ENCODE measurements around the gene TNFRSF12A.
A peak's percentile ranks its signal among the peaks of the same experiment; 100 is the strongest.

The TNFRSF12A gene

DNA sequence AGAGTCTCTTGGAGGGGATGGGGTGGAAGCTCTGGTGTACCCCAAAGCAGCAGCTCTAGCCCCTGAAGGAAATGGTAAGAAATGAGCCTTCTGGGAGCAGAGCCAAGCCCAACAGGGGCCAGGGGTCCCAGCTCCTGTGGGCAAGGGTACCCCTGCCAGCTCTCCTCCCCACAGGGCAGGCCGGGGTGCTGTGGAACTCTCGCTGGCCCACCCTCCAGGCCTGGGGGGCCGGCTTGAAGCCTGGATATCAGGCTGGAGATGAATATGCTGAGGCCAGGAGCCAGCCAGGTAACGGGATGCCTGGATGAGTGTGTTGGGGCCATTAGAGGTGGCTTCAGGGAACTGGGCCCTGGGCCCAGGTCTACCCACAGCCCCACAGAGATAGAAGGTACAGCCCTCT, 19.6 kb upstream of the TNFRSF12A start:
- Mint-ChIP-seq H3K4me1 (peaks cover 6% of the 10 kb centered on the region), H3K4me3 (no peak overlapping the region), H3K27me3 (peaks cover 22% of the 10 kb centered on the region), H3K27ac (no peak overlapping the region), H3K9me3 (no peaks in the 10 kb centered on the region)
- ATAC-seq: no peak
- no peak for DNase-seq

DNA sequence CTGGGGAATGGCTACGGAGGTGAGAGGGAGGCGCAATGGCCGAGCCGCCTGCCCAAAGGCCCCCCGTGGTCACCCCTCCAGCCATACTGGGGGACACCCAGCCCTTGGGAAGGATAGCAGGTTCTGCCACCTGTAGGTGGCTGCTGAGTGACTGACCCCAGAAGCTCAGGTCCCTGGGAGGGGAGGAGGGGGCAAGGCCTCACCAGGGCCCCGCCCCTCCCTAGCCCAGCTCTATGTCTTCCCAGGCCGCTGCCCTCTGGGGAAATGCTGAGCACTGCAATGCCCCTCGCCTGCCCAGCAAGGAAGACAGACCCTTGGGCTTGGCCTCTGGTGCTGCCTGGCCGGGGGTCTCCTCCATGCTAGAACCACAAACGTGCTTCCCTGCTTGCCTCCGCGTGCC, 18.9 kb upstream of the TNFRSF12A start:
- Mint-ChIP-seq H3K27me3 (peaks cover 29% of the 10 kb centered on the region), H3K27ac (no peak overlapping the region), H3K4me1 (peaks cover 6% of the 10 kb centered on the region), H3K4me3 (no peak overlapping the region), H3K9me3 (no peaks in the 10 kb centered on the region)
- ATAC-seq: no peak
- no peak for DNase-seq

DNA sequence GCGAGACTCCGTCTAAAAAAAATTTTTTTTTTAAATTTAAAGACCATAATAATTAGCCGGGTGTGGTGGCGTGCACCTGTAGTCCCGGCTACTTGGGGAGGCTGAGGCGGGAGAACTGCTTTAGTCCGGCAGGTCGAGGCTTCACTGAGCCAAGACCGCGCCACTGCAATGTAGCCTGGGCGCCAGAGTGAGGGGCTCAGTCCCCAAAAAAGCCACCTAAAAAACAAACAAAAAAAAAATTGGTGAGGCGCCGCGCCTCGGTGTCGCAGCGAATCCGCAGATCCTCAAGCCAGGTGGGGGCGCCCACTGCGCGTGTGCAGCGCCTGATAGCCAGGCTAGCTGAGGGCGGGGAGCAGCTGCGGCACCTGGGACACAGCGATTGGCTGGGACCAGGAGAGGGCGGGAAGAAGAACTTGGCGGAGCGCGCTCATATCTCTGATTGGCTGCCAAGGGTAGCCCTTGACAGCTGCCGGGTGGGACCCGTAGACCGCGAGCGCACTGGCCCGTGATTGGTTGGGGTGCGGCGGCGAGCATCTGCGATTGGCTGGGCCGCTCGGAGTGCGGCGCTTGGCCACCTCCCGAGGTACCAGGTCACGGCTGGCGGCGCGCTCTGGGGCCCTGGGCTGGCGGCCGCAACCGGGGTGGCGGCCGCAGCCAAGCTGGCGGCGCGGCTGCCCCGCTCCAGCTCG, 16.4 kb upstream of the TNFRSF12A start:
- H3K27me3 Mint-ChIP-seq: peaks cover 53% of the 10 kb centered on the region
- ATAC-seq (peak; percentile 99), DNase-seq (peak; percentile 96 to 99)
- H3K4me3 Mint-ChIP-seq: peak overlapping the region; percentile 65 to 71
- peaks cover 25% of the 10 kb centered on the region for H3K4me1 Mint-ChIP-seq
- H3K27ac Mint-ChIP-seq: peak overlapping the region in 1 of 2 donors; percentile 76
- H3K9me3 Mint-ChIP-seq: no peaks in the 10 kb centered on the region

DNA sequence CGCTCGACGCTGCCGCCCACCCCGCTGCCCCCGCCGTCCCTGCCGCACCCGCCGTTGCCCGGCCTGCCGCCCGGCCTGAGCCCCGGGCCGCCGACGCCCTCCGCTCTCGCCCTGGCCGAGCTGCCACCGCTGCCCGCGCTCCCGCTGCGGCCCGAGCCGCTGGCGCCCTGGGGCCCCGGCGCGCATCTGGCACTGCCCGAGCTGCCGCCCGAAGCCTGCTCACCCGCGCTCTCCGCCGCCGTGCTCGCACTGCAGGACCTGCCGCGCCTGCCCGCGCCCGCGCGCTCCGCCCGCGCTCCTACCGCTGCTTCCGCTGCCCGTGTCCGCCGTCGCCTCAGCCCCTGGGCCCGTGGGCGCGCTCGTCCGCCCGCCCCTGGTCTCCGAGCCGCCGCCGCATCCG, 15.8 kb upstream of the TNFRSF12A start:
- ATAC-seq: peak; percentile 34
- DNase-seq: no peak
- Mint-ChIP-seq H3K27ac (no peak overlapping the region), H3K4me1 (peaks cover 28% of the 10 kb centered on the region), H3K4me3 (peak overlapping the region in 1 of 2 donors; percentile 71), H3K9me3 (no peaks in the 10 kb centered on the region), H3K27me3 (peaks cover 53% of the 10 kb centered on the region)

DNA sequence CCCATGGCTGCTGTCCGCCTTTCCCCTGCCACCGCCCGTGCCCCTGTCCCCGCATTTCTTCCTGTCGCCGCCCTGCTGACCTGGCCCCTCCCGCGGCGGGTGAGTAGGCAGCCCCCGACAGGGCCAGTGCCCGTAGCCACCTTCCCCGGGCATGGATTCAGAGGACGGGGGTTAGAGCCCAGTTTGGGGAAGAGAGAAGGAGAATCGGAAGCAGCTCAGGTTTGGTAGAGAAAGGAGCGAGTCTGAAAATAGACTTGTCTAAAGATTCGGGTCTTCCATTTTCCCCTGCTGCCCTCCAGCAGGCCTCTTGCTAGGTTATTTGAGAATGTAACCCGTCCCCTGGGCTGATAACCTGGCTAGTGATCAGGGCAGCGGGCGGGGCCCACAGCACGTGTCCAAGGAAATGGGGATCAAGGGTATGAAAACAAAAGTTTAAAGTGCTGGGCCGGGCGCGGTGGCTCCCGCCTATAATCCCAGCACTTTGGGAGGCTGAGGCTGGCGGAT, 15.3 kb upstream of the TNFRSF12A start:
- H3K4me3 Mint-ChIP-seq: peak overlapping the region; percentile 71 to 79
- H3K27me3 Mint-ChIP-seq: peaks cover 48% of the 10 kb centered on the region
- DNase-seq (no peak), ATAC-seq (no peak)
- H3K27ac Mint-ChIP-seq: no peak overlapping the region
- H3K9me3 Mint-ChIP-seq: no peaks in the 10 kb centered on the region
- H3K4me1 Mint-ChIP-seq: peaks cover 28% of the 10 kb centered on the region

DNA sequence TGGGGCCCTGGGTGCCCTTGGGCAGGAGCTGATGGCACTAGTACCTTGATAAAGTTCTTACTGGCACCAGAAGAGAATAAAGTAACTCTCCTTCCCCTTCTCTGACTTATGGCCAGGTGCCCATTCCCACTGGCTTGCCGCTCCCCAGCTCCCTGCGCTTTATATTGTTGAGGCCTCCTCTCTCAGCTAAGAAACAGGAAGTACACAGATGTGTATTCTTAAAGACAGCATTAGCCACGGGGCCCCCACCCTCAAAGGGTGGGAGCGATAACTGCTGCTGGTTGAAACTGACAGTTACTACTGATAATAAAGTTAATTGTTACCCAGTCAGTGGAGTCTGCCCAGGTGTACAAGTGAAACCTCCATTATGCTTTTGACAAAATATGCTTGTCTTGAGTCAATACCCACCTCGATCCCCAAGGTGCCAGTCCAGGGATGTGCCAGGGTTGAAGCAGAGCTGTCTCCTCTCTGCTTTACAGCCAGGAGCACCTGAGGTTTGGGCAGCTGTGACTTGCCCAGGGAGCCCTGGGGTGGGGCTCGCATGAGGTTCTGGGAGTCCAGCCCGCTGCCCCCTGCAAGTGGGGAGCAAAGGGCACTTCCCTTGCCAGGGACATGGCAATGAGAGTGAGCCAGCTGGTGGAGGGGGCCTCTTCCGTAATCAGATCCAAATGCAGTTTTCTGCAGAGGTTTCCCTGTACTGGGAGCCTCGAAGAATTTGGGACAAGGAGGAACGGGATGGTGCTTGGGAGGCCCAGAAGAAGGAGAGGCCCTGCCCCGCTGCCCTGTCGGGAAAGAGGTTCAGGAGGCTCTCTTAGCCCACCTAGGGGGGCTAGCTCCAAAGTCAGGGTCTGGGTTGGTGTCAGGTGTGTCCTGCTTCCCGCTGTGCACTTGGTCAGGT, 12.9 kb upstream of the TNFRSF12A start:
- H3K27me3 Mint-ChIP-seq: peaks cover 53% of the 10 kb centered on the region
- ATAC-seq: no peak
- peaks cover 30% of the 10 kb centered on the region for H3K4me1 Mint-ChIP-seq
- no peaks in the 10 kb centered on the region for H3K9me3 Mint-ChIP-seq
- DNase-seq: no peak
- peak overlapping the region in 1 of 2 donors; percentile 72 for H3K4me3 Mint-ChIP-seq
- no peak overlapping the region for H3K27ac Mint-ChIP-seq

DNA sequence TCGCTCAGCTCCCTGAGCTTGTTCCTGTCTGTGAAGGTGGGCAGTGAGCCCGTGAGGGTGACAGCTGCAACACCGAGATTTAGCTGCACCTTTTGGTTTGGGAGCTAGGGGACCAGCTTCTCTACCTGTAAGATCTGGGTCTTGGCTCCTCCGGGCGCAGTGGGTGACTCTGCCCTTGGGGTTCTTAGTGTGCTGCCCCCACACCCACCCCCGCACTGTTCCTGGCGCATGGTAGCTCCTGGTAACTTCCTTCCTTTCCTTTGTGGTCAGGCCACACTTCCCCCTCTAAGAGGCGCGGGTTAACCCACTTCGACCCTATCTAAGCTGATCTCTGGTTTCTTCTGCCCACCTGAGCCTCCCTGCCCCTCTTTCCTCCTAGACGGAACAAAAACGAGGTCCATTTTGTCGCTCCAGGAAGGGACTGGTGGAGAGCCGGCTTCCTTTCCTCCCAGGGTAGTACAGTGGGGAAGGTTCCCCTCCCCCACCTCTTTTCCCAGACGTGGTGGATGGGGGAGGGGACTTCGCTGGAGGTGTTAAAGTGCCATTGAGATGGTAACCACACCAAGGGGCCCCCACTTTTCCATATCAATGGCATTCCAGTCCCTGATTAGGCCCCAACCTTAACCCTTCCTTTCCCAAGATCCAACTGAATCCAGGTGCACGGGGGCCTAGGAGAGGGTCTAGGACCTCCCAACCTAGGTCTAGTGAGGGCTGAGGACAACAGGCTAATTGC, 12.0 kb upstream of the TNFRSF12A start:
- peaks cover 32% of the 10 kb centered on the region for H3K4me1 Mint-ChIP-seq
- ATAC-seq: no peak
- H3K9me3 Mint-ChIP-seq: no peaks in the 10 kb centered on the region
- H3K4me3 Mint-ChIP-seq: peak overlapping the region; percentile 56 to 72
- H3K27me3 Mint-ChIP-seq: peaks cover 61% of the 10 kb centered on the region
- peak overlapping the region; percentile 47 to 67 for H3K27ac Mint-ChIP-seq
- DNase-seq: no peak

DNA sequence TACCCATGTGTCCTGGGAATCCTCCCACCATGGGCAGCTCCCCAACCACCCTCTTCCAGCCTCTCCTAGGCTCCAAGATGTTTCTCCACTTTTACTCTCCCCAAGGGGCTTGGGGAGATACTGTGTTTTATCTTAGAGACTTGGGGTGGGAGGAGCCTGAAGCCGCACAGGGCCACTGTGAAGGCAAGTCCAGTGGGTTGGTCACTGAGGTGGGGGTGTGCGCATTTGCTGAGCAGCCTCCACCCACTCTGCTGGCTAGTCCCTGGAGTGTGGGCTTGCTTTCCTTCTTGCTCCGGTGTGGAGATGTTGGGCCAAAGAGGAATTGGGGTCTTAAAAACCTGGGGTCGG, 11.5 kb upstream of the TNFRSF12A start:
- peak overlapping the region in 1 of 2 donors; percentile 67 for H3K27ac Mint-ChIP-seq
- H3K4me1 Mint-ChIP-seq: peaks cover 32% of the 10 kb centered on the region
- H3K4me3 Mint-ChIP-seq: peak overlapping the region in 1 of 2 donors; percentile 72

DNA sequence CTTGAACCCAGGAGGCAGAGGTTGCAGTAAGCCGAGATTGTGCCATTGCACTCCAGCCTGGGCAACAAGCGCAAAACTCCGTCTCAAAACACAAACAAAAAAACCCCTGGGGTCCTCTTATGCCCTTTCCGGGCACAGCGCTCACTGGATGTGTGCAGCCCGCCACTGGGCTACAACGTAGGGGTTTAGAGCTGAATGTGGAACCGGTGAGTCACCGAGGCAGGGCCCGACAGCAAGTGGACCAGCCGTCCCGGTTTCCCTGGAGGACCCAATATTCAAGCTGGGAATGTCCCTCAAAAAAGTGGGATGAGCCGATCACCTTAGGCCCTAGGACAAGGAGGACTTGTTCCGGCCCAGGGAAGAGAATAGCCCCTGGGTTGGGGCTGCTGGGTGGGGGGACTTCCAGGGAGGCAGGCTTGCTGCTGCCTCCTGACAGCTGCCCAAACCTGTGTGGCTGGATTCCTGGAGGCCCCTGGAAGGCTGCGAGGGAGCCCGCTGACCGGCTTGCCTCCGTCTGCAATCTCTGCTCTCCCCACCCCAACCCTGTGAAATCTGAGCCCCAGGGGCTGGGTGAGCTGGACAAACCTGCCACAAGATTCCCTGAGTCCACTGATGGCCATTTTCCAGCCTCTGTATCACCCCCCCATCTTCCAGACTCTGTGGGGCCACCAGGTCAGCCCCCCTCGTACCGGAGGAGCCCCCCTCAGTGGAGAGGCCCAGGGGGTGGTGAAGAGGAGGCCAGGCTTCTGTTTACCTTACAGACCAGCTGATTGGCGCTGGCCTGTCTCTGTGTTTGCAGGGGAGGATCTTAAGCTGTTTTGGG, 10.4 kb upstream of the TNFRSF12A start:
- ATAC-seq (no peak), DNase-seq (no peak)
- Mint-ChIP-seq H3K4me3 (no peak overlapping the region), H3K4me1 (peaks cover 29% of the 10 kb centered on the region), H3K27me3 (peaks cover 74% of the 10 kb centered on the region), H3K27ac (no peak overlapping the region), H3K9me3 (no peaks in the 10 kb centered on the region)

More for the DNA sequence above, 11.5 kb upstream of the TNFRSF12A start:
- DNase-seq (no peak), ATAC-seq (no peak)
- Mint-ChIP-seq H3K27me3 (peaks cover 66% of the 10 kb centered on the region), H3K9me3 (no peaks in the 10 kb centered on the region)

DNA sequence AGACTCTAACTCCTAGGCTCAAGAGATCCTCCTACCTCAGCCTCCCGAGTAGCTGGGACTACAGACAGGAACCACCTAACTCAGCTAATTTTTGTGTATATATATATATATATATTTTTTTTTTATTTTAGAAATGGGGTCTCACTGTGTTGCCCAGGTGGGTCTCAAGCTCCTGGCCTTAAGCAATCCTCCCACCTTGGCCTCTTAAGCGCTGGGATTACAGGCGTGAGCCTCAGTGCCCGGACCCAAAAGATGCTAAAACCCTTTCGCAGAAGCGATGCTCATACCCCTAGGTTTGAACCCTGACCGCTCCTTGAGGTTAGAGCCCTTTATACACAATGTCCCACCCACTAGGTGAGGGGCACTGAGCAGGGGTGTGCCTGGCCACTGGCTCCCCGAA, 9.7 kb upstream of the TNFRSF12A start:
- H3K9me3 Mint-ChIP-seq: no peaks in the 10 kb centered on the region
- H3K4me3 Mint-ChIP-seq: no peak overlapping the region
- no peak for ATAC-seq
- DNase-seq: no peak
- H3K27ac Mint-ChIP-seq: no peak overlapping the region
- peaks cover 69% of the 10 kb centered on the region for H3K27me3 Mint-ChIP-seq
- H3K4me1 Mint-ChIP-seq: peaks cover 26% of the 10 kb centered on the region

DNA sequence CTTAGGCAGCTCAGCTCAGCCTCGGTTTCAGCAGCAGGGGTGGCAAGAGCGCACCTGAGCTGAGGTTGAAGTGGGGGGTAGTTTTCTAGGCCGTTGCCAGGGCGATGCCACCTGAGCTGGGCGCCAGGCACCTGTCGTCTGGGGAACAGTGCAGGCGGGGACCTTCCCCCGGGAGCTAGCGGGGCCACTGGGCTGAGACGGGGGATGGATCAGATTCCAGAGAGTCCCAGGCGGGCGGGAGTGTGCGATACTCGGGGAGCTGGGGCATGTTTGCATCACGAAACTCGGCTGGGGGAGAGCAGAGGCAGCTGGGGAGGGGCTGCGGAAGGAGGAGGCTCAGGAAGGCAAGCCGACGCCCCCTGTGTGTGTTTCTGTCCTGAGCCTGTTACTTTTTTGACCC, 7.9 kb upstream of the TNFRSF12A start:
- H3K4me3 Mint-ChIP-seq: peak overlapping the region in 1 of 2 donors; percentile 41
- peak; percentile 3 for ATAC-seq
- no peaks in the 10 kb centered on the region for H3K9me3 Mint-ChIP-seq
- no peak for DNase-seq
- H3K27ac Mint-ChIP-seq: no peak overlapping the region
- peaks cover 59% of the 10 kb centered on the region for H3K27me3 Mint-ChIP-seq
- peaks cover 22% of the 10 kb centered on the region for H3K4me1 Mint-ChIP-seq

DNA sequence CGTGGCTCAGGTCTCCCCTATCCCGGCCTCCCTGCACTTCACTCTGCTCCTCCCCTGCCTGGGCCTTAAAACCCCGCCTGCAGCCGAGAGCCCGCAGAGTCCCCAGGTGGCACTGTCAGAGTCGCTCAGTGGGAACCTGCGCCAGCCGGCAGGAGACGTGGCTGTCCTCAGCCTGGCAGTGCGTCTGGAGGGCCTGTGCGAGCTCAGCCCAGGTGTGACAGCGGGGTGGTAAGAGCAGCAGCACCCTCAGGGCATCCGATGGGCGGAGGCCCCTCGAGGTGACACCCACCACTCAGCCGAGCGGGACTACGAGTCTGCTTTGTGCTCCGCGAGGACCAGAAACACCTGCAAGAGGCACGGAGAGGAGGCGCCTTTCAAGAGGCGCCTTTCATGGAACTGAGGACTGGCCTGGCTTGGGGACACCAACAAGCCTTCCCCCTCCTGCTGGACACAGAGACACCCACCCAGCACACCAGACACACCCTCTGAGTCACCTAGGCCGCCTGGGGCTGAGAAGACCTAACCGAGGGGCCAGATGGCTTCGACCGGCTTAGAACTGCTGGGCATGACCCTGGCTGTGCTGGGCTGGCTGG, 7.2 kb upstream of the TNFRSF12A start, which contains the start of gene CLDN9:
TSS of gene CLDN9 (plus strand) at position 96 of the 593 bp plus-strand sequence. CDS start at position 536, 440 bp downstream.
- no peaks in the 10 kb centered on the region for H3K9me3 Mint-ChIP-seq

DNA sequence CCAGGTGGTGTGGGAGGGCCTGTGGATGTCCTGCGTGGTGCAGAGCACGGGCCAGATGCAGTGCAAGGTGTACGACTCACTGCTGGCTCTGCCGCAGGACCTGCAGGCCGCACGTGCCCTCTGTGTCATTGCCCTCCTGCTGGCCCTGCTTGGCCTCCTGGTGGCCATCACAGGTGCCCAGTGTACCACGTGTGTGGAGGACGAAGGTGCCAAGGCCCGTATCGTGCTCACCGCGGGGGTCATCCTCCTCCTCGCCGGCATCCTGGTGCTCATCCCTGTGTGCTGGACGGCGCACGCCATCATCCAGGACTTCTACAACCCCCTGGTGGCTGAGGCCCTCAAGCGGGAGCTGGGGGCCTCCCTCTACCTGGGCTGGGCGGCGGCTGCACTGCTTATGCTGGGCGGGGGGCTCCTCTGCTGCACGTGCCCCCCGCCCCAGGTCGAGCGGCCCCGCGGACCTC, 6.6 kb upstream of the TNFRSF12A start:
- Mint-ChIP-seq H3K27ac (no peak overlapping the region), H3K4me1 (peaks cover 17% of the 10 kb centered on the region), H3K27me3 (peaks cover 59% of the 10 kb centered on the region), H3K9me3 (no peaks in the 10 kb centered on the region), H3K4me3 (no peak overlapping the region)
- DNase-seq (no peak), ATAC-seq (no peak)

More for the DNA sequence above, 7.2 kb upstream of the TNFRSF12A start, which contains the start of gene CLDN9:
- no peak within 1 kb of the TSS for H3K27ac Mint-ChIP-seq
- peaks cover 59% of the 10 kb centered on the region for H3K27me3 Mint-ChIP-seq
- H3K4me3 Mint-ChIP-seq: peak within 1 kb of the TSS in 1 of 2 donors; percentile 41
- no peak for ATAC-seq
- DNase-seq: no peak
- H3K4me1 Mint-ChIP-seq: peaks cover 17% of the 10 kb centered on the region

DNA sequence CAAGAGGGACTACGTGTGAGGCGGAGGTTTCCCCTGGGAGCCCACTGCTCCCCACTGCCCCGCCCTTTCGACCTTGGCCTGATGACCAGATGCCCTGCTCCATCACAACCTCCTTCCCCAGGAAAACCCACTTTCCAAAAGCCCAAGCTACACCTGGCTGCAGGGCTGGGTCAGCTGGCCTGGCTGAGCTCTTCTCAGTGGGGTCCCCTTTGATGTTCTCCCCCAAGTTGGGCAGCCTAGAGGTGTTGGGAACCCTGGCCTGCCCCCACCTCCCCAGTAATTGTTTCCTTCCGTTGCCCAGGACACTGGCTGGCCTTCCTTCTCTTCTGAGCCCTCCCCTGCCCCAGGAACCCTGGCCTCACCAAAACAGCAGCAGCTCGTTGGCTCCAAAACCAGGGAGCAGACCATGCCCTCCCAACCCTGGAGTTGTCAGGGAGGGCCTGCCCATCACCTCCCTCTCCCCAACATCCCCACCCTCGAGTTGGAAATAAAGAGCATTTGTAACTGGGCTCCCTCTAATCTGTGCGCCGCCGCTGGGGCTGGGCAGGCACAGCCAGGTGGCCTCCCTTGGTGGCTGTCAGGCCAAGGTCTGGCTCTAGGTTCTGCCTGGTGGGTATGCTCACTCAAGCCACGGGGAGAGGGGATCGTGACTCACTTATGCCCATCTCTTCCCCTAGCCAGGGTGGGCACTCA, 6.0 kb upstream of the TNFRSF12A start:
- Mint-ChIP-seq H3K4me1 (peaks cover 18% of the 10 kb centered on the region), H3K9me3 (no peaks in the 10 kb centered on the region), H3K4me3 (no peak overlapping the region), H3K27ac (no peak overlapping the region), H3K27me3 (peaks cover 62% of the 10 kb centered on the region)
- DNase-seq (no peak), ATAC-seq (no peak)
